SJCRH30 (cell line): ENCODE results near the gene THSD4. TPM values are rescaled to one million over a fixed set of nuclear protein-coding genes. Genes with fewer than 3 reads are reported as not detected.
A peak's percentile ranks its signal among the peaks of the same experiment; 100 is the strongest.

Experiments
- DNase-seq, 2 experiments: peaks; one replicate each; pipeline ENCODE4 v3.0.0-alpha.2; 2015 to 2020
- H3K27ac ChIP-seq: fragments of 250-450 bp; sonication (Bioruptor Pico); 2 replicates; pipeline ENCODE4 v1.5.1; 2020; ENCODE audit warnings: mild to moderate bottlenecking, moderate library complexity
- H3K27me3 ChIP-seq: fragments of 250-450 bp; sonication (Bioruptor Pico); 2 replicates; pipeline ENCODE4 v1.5.1; 2020; ENCODE audit warnings: mild to moderate bottlenecking, moderate library complexity
- H3K36me3 ChIP-seq: fragments of 250-450 bp; sonication (Bioruptor Pico); 2 replicates; pipeline ENCODE4 v1.5.1; 2020; ENCODE audit warnings: mild to moderate bottlenecking, moderate library complexity
- H3K4me1 ChIP-seq: fragments of 250-450 bp; sonication (Bioruptor Pico); 2 replicates; pipeline ENCODE4 v1.5.1; 2020; ENCODE audit warnings: mild to moderate bottlenecking, moderate library complexity
- H3K4me3 ChIP-seq: fragments of 250-450 bp; sonication (Bioruptor Pico); 2 replicates; pipeline ENCODE4 v1.5.1; 2020; ENCODE audit warnings: mild to moderate bottlenecking, moderate library complexity
- H3K9me3 ChIP-seq: fragments of 250-450 bp; sonication (Bioruptor Pico); replicated peaks from 2 replicates; pipeline ENCODE4 v1.5.1; 2020; ENCODE audit warnings: mild to moderate bottlenecking, moderate library complexity
- total RNA-seq: library from RNA; depleted of rRNA; stranded (reverse); fragments of >200 nt; shearing (Covaris generic); gene quantifications from 2 replicates; pipeline ENCODE4 v1.2.3, GENCODE V29; 2014

THSD4 gene
- total RNA-seq, 1 experiment from 2014 or later = 20.7 TPM

- no peak overlapping the region for H3K27ac ChIP-seq
- H3K36me3 ChIP-seq = no peaks in the 10 kb centered on the region
- peaks cover 30% of the 10 kb centered on the region for H3K4me1 ChIP-seq
Measured at GRCh38 chr15:71271327-71271726, 156.1 kb downstream of the THSD4 start.

GRCh38 chr15:71272932-71273331 is 157.7 kb downstream of the THSD4 start:
- DNase-seq = peak; percentile 80 to 93
- Histone ChIP-seq H3K27me3 (no peaks in the 10 kb centered on the region), H3K27ac (peak overlapping the region; percentile 95), H3K4me1 (peaks cover 32% of the 10 kb centered on the region), H3K4me3 (peak overlapping the region; percentile 19), H3K36me3 (no peaks in the 10 kb centered on the region), H3K9me3 (no peaks in the 10 kb centered on the region)

More at GRCh38 chr15:71271327-71271726, 156.1 kb downstream of the THSD4 start:
- Histone ChIP-seq H3K27me3 (no peaks in the 10 kb centered on the region), H3K9me3 (no peaks in the 10 kb centered on the region), H3K4me3 (no peak overlapping the region)
- no peak for DNase-seq

- peak overlapping the region; percentile 95 for H3K27ac ChIP-seq
Measured at GRCh38 chr15:71273731-71274447, 158.6 kb downstream of the THSD4 start.

GRCh38 chr15:71274448-71274798 is 159.2 kb downstream of the THSD4 start:
- Histone ChIP-seq H3K4me1 (peaks cover 39% of the 10 kb centered on the region), H3K27ac (peak overlapping the region; percentile 95)

More at GRCh38 chr15:71273731-71274447, 158.6 kb downstream of the THSD4 start:
- no peaks in the 10 kb centered on the region for H3K27me3 ChIP-seq
- H3K36me3 ChIP-seq = no peaks in the 10 kb centered on the region
- peaks cover 34% of the 10 kb centered on the region for H3K4me1 ChIP-seq
- no peaks in the 10 kb centered on the region for H3K9me3 ChIP-seq
- DNase-seq = peak in 1 of 2 experiments; percentile 51
- no peak overlapping the region for H3K4me3 ChIP-seq

GRCh38 chr15:71275098-71275497 is 159.8 kb downstream of the THSD4 start:
- H3K4me3 ChIP-seq = peak overlapping the region; percentile 55
- no peaks in the 10 kb centered on the region for H3K36me3 ChIP-seq
- peak; percentile 92 to 98 for DNase-seq
- peak overlapping the region; percentile 95 for H3K27ac ChIP-seq
- H3K27me3 ChIP-seq = no peaks in the 10 kb centered on the region
- peaks cover 39% of the 10 kb centered on the region for H3K4me1 ChIP-seq
- H3K9me3 ChIP-seq = no peaks in the 10 kb centered on the region

More at GRCh38 chr15:71274448-71274798, 159.2 kb downstream of the THSD4 start:
- Histone ChIP-seq H3K4me3 (no peak overlapping the region), H3K36me3 (no peaks in the 10 kb centered on the region), H3K27me3 (no peaks in the 10 kb centered on the region), H3K9me3 (no peaks in the 10 kb centered on the region)
- no peak for DNase-seq

GRCh38 chr15:71275566-71276335 is 160.5 kb downstream of the THSD4 start:
- Histone ChIP-seq H3K27me3 (no peaks in the 10 kb centered on the region), H3K4me3 (peak overlapping the region; percentile 55), H3K4me1 (peaks cover 39% of the 10 kb centered on the region), H3K27ac (peak overlapping the region; percentile 95), H3K36me3 (no peaks in the 10 kb centered on the region), H3K9me3 (no peaks in the 10 kb centered on the region)
- DNase-seq = peak; percentile 76 to 93

- no peaks in the 10 kb centered on the region for H3K27me3 ChIP-seq
- H3K27ac ChIP-seq = peak overlapping the region; percentile 95
- peaks cover 39% of the 10 kb centered on the region for H3K4me1 ChIP-seq
- no peaks in the 10 kb centered on the region for H3K9me3 ChIP-seq
- H3K4me3 ChIP-seq = peak overlapping the region; percentile 55
- H3K36me3 ChIP-seq = no peaks in the 10 kb centered on the region
- peak in 1 of 2 experiments; percentile 68 for DNase-seq
Measured at GRCh38 chr15:71276336-71276665, 161.0 kb downstream of the THSD4 start.

GRCh38 chr15:71278989-71279756 is 163.9 kb downstream of the THSD4 start:
- H3K4me1 ChIP-seq = peaks cover 21% of the 10 kb centered on the region
- no peaks in the 10 kb centered on the region for H3K27me3 ChIP-seq
- peak in 1 of 2 experiments; percentile 48 for DNase-seq
- no peak overlapping the region for H3K27ac ChIP-seq
- H3K9me3 ChIP-seq = no peaks in the 10 kb centered on the region
- no peaks in the 10 kb centered on the region for H3K36me3 ChIP-seq
- no peak overlapping the region for H3K4me3 ChIP-seq

- no peak for DNase-seq
- no peaks in the 10 kb centered on the region for H3K27me3 ChIP-seq
- H3K36me3 ChIP-seq = no peaks in the 10 kb centered on the region
- no peaks in the 10 kb centered on the region for H3K9me3 ChIP-seq
- H3K4me3 ChIP-seq = no peak overlapping the region
- peaks cover 15% of the 10 kb centered on the region for H3K4me1 ChIP-seq
- H3K27ac ChIP-seq = no peak overlapping the region
Measured at GRCh38 chr15:71279757-71280141, 164.5 kb downstream of the THSD4 start.

GRCh38 chr15:71280206-71280605 is 164.9 kb downstream of the THSD4 start:
- DNase-seq = no peak
- Histone ChIP-seq H3K4me1 (peaks cover 13% of the 10 kb centered on the region), H3K9me3 (no peaks in the 10 kb centered on the region), H3K4me3 (no peak overlapping the region), H3K36me3 (no peaks in the 10 kb centered on the region), H3K27ac (no peak overlapping the region), H3K27me3 (no peaks in the 10 kb centered on the region)

- Histone ChIP-seq H3K4me3 (no peak overlapping the region), H3K27ac (no peak overlapping the region), H3K4me1 (peaks cover 9% of the 10 kb centered on the region), H3K27me3 (no peaks in the 10 kb centered on the region), H3K9me3 (peaks cover under 1% of the 10 kb centered on the region; the same call in 1 of the 2 replicates), H3K36me3 (no peaks in the 10 kb centered on the region)
- no peak for DNase-seq
Measured at GRCh38 chr15:71281256-71281655, 166.0 kb downstream of the THSD4 start.

- DNase-seq = no peak
- no peak overlapping the region for H3K4me3 ChIP-seq
- H3K27me3 ChIP-seq = no peaks in the 10 kb centered on the region
- no peak overlapping the region for H3K27ac ChIP-seq
- H3K36me3 ChIP-seq = no peaks in the 10 kb centered on the region
- peaks cover 4% of the 10 kb centered on the region; the same call in 1 of the 2 replicates for H3K9me3 ChIP-seq
- H3K4me1 ChIP-seq = peaks cover 17% of the 10 kb centered on the region
Measured at GRCh38 chr15:71282076-71282475, 166.8 kb downstream of the THSD4 start.

- Histone ChIP-seq H3K4me1 (peaks cover 11% of the 10 kb centered on the region), H3K9me3 (peaks cover 4% of the 10 kb centered on the region; the same call in 1 of the 2 replicates), H3K36me3 (no peaks in the 10 kb centered on the region), H3K27me3 (no peaks in the 10 kb centered on the region), H3K4me3 (no peak overlapping the region), H3K27ac (no peak overlapping the region)
- no peak for DNase-seq
Measured at GRCh38 chr15:71288348-71288955, 173.2 kb downstream of the THSD4 start.

GRCh38 chr15:71290002-71290401 is 174.7 kb downstream of the THSD4 start:
- no peaks in the 10 kb centered on the region for H3K27me3 ChIP-seq
- no peak overlapping the region for H3K27ac ChIP-seq
- H3K4me3 ChIP-seq = no peak overlapping the region
- DNase-seq = no peak
- H3K4me1 ChIP-seq = peaks cover 25% of the 10 kb centered on the region
- no peaks in the 10 kb centered on the region for H3K36me3 ChIP-seq
- H3K9me3 ChIP-seq = peaks cover 4% of the 10 kb centered on the region; the same call in 1 of the 2 replicates
